NCI-H345 (cell line): ENCODE data around the gene FHL3.

Experiments used
- DNase-seq: peaks from one replicate; lab custom pipeline; 2025; lab: John Stamatoyannopoulos, UW

Gene FHL3

GRCh38 chr1:38005195-38006007 is at the start of gene FHL3:
Gene FHL3, minus strand, starts transcription at chr1:38005514. Its CDS starts 6,102 bp downstream, at chr1:37999412.
- peak; percentile 72 for DNase-seq

GRCh38 chr1:38053416-38054091 is 48.2 kb upstream of the FHL3 start:
- no peak for DNase-seq

- no peak for DNase-seq
Observed at GRCh38 chr1:38052750-38053415, 47.6 kb upstream of the FHL3 start.

- DNase-seq, result no peak
Observed at GRCh38 chr1:38051079-38051543, 45.8 kb upstream of the FHL3 start.

GRCh38 chr1:38050397-38051078 is 45.2 kb upstream of the FHL3 start:
- no peak for DNase-seq

- DNase-seq, result no peak
Observed at GRCh38 chr1:38047603-38048141, 42.4 kb upstream of the FHL3 start.

GRCh38 chr1:38046884-38047602 is 41.7 kb upstream of the FHL3 start:
- DNase-seq, result peak; percentile 84

- DNase-seq, result no peak
Observed at GRCh38 chr1:38046333-38046883, 41.1 kb upstream of the FHL3 start, which contains the start of gene POU3F1. Gene POU3F1, minus strand, starts transcription at chr1:38046793. Its CDS starts 50 bp downstream, at chr1:38046743.

GRCh38 chr1:38045401-38046332 is 40.4 kb upstream of the FHL3 start:
- DNase-seq, result peak; percentile 34

- DNase-seq, result no peak
Observed at GRCh38 chr1:38044221-38045215, 39.2 kb upstream of the FHL3 start.

- DNase-seq, result no peak
Observed at GRCh38 chr1:38043036-38043747, 37.9 kb upstream of the FHL3 start.

GRCh38 chr1:38041936-38042834 is 36.9 kb upstream of the FHL3 start:
- DNase-seq, result no peak

- DNase-seq, result no peak
Observed at GRCh38 chr1:38039331-38040088, 34.2 kb upstream of the FHL3 start.

GRCh38 chr1:38038861-38039260 is 33.5 kb upstream of the FHL3 start:
- no peak for DNase-seq

- DNase-seq, result no peak
Observed at GRCh38 chr1:38037221-38037939, 32.1 kb upstream of the FHL3 start.
